HG02938 (cell line): ENCODE measurements around the gene EPS15.

ENCODE experiments used
- ATAC-seq: cut with Tn5 transposase; IDR thresholded peaks from one replicate; pipeline ENCODE4 v1.9.1; 2021; ENCODE audit warnings: mild to moderate bottlenecking, moderate library complexity; ENCODE audit not compliant: unreplicated experiment

EPS15 gene

DNA sequence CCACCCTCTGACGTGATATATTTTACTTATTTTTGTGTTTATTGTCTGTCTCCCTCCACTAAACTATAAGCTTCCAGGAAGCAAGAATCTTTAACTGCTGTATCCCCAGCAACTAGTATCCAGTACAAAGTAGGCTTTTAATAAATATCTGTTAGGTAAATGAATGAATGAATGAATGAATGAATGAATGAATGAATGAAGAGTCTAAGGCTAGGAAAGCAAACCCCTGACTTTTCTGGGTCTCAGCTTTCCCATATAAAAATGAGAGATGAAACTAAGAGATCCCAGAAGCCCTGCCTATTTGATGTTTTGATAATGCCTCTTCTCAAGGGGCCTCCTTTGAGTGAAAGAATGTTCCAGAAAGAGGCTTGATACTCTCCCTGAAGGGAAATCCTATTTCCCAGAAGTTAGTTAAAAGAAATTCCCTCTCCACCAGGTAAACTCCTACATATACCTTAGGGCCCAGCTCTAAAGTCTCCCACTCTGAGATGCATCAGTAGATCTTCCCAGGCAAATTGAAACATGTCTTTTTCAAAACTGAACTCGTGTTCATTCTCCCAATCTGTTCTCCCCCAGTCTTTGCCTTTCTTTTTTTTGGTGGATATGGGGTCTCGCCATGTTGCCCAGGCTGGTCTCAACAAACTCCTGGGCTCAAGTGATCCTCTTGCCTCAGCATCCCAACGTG, 196.5 kb downstream of the EPS15 start:
- ATAC-seq: no peak

DNA sequence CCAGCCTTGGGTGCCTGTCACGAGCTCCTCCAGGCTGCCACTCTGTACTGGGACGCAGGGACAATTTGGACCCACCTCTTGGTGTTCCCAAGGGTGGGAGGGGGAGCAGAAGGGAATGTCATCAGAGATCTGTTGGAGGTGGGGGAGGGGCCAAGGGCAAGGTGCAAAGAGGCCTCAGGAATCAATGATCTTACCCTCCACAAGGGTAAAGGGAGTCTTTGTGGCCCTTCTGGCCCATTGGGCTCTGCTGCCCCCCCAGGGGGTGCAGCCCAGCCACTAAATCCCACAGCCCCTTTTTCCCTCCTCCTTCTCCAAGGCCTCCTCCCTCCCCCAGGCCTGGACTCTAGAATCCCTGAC, 197.2 kb downstream of the EPS15 start:
- ATAC-seq: no peak

DNA sequence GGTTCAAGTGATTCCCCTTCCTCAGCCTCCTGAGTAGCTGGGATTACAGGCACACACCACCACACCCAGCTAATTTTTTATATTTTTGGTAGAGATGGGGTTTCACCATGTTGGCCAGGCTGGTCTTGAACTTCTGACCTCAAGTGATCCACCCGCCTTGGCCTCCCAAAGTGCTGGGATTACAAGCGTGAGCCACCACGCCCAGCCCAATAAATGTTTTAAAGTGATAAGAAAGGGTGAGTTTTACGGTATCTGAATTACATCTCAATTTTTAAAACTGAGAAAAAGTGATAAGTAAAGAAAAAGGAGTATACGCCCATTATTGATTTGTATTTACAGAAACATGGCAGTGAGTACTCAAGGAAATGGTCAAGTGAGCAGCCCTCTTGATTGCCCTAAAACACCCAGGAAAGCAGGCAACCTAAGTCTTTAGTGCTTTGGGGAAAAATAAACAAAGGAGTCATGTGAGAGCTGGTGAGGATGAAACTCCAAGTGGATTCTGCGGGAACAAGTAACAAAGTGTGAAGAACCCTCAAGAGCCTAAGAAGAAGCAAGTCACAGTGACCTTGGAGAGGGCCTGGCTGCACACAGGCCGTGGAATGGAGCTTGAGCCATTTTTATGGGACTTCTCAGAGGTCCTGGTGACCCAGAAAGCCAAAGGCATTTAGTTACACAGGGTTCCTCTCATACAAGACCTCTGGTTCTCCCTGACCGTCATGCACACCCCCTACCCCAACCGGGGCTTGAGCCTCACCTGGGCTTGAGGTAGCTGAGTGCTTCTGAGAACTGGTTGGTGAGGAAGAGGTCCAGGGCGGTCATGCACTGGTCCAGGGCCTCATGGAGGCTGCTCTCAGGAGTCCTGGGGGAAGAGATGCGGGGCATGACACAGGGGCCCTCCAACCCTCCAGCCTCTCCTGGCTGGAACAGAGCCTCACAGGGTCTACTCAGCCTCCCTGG, 197.8 kb downstream of the EPS15 start:
- no peak for ATAC-seq

DNA sequence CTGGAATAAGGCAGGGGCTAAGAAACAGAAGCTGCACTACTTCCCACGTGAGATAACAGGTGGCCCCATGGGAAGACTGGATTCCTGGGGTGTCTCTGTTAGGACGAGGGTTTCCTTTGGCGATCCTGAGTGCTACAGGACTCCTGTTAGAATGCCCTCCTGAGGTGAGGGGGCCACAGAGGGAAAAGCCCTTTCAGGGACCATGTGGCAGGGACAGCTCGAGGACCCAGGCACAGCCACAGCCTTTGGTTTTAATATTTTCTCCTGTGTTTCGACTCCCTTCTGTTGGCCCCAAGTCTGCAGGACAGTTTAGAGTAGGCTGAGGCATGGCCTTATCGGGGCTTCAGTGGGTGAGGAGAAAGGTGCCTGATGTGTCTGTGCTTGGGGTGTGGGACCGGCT, 201.3 kb downstream of the EPS15 start:
- no peak for ATAC-seq

DNA sequence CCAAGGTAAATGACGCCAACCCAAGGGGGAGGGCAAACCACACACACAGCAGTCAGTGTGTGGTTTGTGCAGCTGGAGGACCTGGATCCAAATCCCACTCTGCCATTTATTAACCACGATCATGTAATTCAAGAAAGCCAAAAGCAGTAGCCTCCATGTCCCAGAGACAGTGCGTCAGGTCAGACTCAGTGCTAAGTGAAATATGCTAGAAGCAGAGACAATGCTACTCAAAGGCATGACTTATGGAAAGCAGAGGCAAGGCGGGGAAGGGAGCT, 202.3 kb downstream of the EPS15 start:
- ATAC-seq: no peak

DNA sequence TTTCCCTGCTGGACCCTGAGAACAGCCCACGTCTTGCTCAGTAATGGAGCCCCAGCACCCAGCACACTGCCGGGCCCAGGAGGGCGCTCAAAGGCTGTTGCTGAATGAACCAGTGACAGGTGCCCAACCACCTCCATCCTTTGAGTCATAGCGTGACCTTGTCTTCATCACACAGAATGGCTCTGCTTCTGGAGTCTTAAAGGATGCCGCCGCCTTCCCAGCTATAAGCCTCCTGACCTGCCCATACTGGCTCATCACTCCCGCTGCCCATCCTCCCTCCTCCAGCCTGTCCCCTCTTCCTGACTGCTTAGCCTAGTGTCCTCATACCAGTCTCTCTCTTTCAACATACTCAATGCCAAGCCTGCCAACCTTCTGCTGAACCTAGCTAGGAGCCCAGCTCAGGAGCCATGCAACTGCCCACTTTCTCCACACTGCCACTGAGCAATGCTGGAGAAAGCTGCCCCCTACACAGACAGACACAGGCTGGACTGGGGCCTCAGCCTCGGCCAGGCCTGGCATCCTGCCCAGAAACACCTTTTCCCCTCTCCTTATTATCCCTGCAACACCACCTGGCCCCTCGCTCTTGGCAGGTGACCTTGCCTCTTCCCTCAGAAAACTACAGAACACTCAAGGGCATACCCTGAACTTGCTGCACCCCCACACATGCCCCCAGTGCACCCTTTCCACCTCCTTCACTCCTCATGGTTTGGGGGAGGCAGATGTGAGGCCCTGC, 202.8 kb downstream of the EPS15 start:
- no peak for ATAC-seq

DNA sequence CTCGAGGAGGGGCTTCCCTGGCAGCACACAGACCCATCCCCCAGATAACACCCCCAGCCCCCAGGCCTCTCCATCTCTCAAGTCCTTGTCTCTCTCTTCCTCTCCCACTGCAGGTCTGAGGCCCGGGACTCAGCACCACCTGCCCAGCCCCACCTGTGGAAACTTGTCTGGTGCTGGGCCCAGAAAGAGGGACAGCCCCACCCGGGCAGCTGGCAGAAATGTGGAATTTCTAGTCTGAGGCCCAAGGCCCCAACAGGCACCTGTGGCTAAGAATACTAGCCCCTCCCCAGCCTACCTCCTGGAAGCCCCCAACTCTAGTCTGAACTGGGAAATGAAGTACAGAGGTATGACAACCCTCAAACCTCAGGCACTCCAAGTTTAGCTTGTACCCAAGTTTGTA, 204.1 kb downstream of the EPS15 start:
- ATAC-seq: no peak

DNA sequence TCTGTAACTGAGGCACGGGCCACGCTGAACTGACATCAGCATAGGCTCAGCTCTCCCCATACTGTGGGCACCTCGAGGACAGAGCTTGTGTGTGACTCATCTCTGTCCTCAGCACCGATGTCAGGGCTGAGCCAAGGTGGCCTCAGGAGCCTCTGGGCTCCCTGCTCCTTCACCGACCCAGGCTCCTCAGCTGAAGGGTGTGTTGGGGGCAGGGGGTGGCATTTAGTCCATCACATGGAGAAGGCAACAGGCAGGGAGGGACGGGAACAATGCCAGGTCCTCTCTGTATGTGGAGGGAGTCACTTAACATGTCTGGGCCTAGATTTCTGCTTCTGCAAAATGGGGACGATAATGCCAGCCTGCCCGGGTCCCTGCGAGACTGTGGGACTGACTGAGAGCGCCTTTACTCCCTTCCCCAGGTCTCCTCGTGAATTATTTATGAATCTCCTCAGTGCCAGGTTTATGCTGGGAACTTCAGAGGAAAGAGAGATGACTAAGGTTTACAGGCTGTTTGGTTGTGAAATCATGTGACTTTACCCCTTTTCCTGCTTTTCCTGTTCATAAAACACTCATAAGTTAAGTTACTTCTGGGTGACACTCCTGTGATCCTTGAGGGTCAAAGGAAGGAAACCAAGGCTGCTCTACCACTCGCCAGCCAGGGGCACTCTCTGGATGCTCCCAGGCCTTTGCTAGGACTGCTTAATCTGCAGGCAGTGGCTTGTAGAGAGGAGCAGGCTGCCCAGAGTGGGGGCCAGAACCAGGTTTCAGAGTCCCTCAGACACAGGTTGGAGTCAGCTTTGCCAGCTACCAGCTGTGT, 204.9 kb downstream of the EPS15 start:
- no peak for ATAC-seq

DNA sequence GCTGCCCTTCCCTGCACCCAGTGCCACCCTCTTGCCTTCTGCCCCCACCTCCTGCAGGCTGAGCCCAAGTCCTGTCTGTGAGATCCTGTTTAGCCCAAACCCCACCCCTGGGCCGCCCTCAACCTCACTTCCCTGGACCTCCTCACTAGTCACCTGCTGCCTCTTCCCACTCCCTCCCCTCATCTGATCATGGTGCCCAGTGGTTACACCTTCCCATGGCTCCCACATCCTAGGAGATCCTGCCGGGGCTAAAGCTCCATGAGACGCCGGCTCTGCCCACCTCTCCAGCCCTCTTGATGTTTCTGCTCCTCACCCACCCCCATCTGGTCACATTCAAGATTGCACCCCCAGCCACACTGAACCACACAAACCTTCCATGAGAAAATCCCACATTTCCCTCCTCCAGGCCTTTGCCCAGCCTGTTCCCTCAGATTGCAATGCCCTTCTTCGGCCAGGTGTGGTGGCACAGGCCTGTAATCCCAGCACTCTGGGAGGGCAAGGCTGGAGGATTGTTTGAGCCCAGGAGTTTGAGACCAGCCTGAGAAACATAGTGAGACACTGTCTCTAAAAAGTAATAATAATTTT, 205.7 kb downstream of the EPS15 start:
- ATAC-seq: no peak

DNA sequence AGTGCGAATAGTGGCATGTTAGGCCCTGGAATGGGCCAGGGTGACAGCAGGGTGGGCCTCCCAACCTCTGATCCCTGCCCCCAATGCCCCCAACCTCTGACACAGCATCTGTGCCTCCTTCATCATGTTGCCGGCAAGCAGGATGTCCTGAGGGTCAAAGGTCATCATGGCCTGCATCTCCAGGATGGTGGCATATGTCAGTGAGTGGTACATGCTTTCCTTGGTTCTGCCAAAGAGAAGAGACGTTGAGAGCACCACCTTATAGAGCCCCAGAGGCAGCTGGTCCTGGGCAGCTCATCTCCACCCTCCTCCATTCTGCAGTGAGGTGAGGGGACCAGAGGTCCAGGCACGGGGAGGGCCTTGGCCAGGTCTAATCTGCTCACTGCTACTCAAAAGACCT, 206.3 kb downstream of the EPS15 start:
- no peak for ATAC-seq

DNA sequence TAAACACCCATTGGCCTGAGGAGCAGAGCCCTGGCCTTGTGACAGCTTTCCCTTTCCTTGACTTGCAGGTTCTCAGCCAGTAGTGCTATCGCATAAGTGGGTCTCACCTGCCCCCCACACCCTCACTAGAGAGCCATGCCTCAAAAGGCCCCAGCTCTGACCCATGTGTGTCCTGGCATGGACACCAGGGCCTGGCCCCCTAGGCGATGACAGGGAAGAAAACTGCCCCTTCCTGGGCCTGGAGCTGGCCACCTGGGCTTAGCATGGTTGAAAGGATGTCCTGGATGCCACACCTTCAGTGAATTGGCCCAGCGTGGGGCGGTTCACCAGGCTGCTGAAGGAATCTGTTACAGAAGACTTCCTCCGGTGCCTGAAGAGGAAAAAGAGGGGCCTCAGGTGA, 207.2 kb downstream of the EPS15 start:
- ATAC-seq: no peak

DNA sequence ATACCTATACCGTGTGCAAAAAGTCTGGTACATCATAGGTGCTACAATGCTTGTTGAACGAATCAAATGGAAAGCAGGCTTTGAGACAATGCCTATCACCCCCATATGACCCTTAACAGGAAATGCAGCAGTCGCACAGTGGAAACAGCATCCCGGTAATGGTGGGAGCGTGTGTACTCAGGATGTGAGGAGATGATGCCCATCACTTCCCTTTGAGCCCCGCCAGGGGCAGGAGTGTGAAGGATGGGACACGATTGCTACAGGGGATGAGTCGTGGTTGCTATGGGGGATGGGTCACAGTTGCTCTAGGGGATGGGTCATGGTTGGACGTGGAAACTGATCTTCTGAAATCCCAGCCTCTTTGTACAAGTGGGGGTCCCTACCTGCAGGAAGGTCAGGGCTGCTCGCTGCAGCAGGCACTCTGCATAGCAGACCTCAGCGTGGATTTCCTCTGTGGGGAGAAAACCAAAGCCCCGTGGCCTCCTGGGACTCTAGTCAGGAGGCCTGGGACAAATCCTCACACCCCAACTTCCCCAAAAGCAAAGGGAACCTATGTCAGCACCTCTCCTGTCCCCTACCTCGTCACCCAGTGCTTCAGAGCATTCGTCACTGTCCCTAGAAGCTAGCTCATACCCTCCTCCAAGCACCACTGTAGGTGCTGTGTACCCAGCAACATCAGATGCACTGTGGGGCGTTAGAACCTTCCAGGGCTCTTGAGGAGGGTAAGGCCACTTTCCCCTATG, 208.0 kb downstream of the EPS15 start:
- ATAC-seq: no peak

DNA sequence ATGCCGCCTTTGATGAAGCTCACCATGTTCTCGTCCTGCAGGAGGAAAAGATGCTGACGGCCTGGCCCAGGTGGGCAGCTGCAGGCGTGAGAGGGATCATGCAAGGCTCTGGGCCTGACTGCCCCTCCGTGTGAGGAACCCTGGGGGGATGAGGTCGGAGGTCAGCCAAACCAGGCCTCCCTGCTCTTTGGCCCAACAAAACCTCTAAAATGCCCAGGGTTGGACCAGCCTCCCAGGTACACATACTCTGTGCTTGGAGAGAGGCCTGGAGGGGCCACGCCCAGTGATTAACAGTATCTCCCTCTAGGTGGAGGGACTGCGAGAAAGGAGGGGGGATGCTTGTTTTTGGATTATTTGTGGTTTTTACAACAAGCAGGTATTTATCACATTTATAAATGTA, 209.8 kb downstream of the EPS15 start:
- ATAC-seq: no peak

DNA sequence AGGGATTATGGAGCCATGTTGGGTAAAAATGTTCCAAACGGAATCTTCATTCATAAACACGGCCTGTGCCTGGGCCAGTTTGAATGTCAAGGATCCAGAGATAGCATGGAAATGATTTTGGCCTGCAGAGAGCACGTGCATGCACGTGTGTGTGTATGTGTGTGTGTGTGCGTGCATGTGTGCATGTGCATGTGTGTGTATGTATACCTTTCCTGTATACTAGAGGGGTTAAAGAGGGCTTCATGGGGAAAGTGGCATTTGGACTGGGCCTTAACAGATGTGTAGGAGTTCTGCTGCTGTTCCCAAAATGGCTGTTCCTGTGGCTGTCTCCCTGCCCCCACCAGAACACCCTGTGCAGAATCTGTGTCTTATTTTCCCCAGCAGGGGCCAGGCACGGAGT, 210.4 kb downstream of the EPS15 start:
- no peak for ATAC-seq

DNA sequence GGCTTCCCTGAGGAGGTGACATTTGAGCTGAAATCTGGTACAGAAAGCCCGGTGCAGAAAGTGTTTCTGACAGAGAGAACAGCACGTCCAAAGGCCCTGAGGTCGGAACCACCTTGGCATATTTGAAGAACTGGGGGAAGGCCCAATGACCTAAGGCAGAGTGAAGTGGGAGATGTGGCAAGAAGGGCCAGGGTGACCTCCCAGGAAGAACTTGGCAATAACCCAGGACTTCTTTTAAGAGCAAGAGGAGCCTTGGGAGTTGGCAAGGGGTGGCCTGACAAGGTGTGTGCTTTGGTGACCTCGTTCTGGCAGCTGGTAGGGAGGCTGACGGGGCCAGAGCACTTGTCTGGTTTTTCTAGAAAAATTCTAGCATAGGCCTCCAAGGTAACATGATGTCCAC, 212.1 kb downstream of the EPS15 start:
- no peak for ATAC-seq

DNA sequence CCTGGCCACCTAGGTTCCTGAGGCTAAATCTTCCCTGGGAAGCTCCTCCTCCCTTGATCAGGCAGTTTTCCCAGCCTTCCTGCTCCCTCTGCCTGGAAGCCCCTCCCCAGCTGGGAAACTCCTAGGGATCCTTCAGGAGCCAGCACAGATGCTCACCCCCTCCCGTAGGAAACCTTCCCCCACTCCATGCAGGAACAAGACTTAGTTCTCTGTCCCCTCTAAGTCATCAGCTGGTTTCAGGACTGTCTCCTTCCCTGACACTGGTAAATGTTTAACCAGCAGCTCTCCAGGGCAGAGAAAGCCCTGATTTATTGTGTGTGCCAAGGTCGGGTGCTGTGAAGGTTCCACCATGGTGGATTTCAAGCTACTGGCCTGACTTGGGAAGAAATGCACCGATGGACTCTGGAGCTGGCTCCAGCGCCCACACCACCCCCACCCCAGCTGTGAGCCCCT, 213.7 kb downstream of the EPS15 start:
- no peak for ATAC-seq

DNA sequence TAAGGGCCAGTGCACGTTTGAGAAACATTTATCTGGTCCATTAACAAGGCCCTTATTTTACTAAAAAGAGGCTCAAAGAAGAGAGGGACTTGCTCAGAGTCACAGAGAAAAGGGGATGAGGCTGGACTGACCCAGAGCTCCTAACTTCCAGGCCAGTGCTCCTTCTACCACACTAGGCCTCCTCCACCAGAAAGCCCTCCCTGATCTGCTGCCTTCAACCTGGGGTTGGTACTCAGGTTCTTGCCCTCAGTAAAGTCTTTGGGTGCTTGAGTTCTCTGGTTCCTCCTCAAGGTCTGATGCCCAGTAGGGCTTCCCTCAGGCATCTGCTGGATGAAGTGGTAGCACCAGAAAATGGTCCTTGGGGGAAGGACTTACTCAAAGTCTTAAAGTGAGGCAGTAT, 214.7 kb downstream of the EPS15 start:
- ATAC-seq: no peak
